Mesothelial cell of epicardium (in vitro differentiated cells): ENCODE data around the gene EME1. TPM values are rescaled to one million over a fixed set of nuclear protein-coding genes. Genes with fewer than 3 reads are reported as not detected.

ENCODE experiments used
- DNase-seq, 2 experiments: peaks; one replicate each; pipeline ENCODE4 v3.0.0; 2021; ENCODE audit warnings: low spot score in 2 of 2; ENCODE audit not compliant: unreplicated experiment in 2 of 2
- H3K27ac Mint-ChIP-seq: 2 replicates; pipeline ENCODE4 v1.8.0; 2021; ENCODE audit warnings: mixed read lengths
- H3K27me3 Mint-ChIP-seq: 2 replicates; pipeline ENCODE4 v1.8.0; 2021; ENCODE audit warnings: low read depth, mixed read lengths
- H3K36me3 Mint-ChIP-seq: 2 replicates; pipeline ENCODE4 v1.8.0; 2021; ENCODE audit warnings: mixed read lengths
- H3K4me1 Mint-ChIP-seq: 2 replicates; pipeline ENCODE4 v1.8.0; 2021; ENCODE audit warnings: mixed read lengths
- H3K4me3 Mint-ChIP-seq: 2 replicates; pipeline ENCODE4 v1.8.0; 2021; ENCODE audit warnings: mild to moderate bottlenecking, moderate library complexity, mixed read lengths
- H3K9me3 Mint-ChIP-seq: 2 replicates; pipeline ENCODE4 v1.8.0; 2021; ENCODE audit warnings: mixed read lengths
- total RNA-seq: library from RNA; stranded (reverse); gene quantifications from 3 replicates; pipeline ENCODE4 v1.2.1, GENCODE V29; 2021
- TF ChIP-seq, protein P1 (sequence below): fragments of 200-600 bp; sonication (generic); IDR thresholded peaks from one replicate; pipeline ENCODE4 v1.5.0; 2021; ENCODE audit warnings: antibody characterized with exemption; ENCODE audit not compliant: unreplicated experiment

Gene EME1
- total RNA-seq, 1 donor from 2014 or later: 11.6 TPM

DNA sequence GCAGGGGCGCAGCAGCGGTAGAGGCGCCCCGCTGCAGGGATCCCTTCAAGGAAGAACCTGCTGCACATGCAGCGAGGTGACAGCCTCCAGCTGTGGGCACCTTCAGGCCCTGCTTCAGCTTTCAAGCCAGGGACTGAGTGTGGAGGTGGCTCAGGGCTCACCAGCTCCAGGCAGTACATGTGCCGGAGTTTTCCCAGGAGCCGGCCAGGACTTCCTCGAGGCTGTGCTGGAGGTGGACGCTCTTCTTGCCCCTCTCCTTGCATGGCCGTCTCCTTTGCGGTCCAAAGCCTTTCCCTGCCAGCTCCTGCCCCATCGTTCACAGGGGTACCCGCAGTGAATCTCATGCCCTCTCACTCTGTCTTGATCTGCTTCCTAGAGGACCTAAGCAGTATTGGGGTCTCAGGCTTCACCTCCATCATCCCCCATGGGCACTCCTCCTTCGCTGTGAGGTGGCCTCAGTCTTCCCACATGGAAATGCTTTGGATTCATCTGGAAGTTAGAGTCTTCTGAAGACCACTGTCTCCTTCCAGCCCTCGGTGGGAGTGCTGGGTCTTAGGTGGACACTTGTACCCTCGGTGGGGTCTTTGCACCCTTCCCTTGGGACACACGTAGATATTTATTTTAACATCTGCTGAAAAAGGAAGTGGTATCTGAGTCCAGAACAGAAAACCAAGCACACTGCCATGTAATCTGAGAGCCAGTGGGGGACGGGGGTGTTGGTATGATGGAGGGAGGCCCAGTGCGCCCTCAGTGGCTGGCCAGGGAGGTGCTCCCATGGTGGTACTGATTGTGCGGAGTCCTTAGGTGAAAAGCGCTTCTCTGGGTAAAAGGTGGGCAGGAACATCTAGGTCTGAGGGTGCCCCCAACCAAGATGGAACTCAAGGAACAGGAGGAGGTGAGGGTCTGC, 20.1 kb upstream of the EME1 start:
- Mint-ChIP-seq H3K4me3 (no peak overlapping the region), H3K9me3 (no peaks in the 10 kb centered on the region), H3K36me3 (peaks cover 10% of the 10 kb centered on the region), H3K4me1 (peaks cover 8% of the 10 kb centered on the region), H3K27ac (no peak overlapping the region), H3K27me3 (no peaks in the 10 kb centered on the region)
- TF ChIP-seq, protein P1, sequence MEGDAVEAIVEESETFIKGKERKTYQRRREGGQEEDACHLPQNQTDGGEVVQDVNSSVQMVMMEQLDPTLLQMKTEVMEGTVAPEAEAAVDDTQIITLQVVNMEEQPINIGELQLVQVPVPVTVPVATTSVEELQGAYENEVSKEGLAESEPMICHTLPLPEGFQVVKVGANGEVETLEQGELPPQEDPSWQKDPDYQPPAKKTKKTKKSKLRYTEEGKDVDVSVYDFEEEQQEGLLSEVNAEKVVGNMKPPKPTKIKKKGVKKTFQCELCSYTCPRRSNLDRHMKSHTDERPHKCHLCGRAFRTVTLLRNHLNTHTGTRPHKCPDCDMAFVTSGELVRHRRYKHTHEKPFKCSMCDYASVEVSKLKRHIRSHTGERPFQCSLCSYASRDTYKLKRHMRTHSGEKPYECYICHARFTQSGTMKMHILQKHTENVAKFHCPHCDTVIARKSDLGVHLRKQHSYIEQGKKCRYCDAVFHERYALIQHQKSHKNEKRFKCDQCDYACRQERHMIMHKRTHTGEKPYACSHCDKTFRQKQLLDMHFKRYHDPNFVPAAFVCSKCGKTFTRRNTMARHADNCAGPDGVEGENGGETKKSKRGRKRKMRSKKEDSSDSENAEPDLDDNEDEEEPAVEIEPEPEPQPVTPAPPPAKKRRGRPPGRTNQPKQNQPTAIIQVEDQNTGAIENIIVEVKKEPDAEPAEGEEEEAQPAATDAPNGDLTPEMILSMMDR: no peak
- DNase-seq: no peak

DNA sequence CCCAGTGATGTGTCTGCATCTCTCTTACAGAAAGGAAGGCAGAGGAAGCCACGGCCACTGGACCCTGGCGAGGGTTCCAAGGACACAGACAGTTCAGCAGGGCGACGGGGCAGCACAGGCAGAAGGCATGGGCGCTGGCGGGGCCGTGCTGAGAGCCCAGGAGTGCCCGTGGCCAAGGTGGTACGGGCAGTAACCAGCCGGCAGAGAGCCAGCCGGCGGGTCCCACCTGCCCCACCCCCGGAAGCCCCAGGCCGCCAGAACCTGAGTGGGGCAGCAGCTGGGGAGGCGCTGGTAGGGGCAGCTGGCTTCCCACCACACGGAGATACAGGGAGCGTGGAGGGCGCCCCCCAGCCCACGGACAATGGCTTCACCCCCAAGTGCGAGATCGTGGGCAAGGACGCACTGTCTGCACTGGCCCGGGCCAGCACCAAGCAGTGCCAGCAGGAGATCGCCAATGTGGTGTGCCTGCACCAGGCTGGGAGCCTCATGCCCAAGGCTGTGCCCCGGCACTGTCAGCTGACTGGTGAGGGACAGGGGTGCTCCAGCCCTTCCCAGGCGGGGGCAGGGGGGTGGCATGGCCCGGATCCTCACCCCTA, 19.3 kb upstream of the EME1 start:
- peaks cover 10% of the 10 kb centered on the region for H3K36me3 Mint-ChIP-seq
- TF ChIP-seq, protein P1: no peak
- no peaks in the 10 kb centered on the region for H3K9me3 Mint-ChIP-seq
- DNase-seq: no peak
- H3K4me1 Mint-ChIP-seq: peaks cover 2% of the 10 kb centered on the region
- H3K27me3 Mint-ChIP-seq: no peaks in the 10 kb centered on the region
- no peak overlapping the region for H3K4me3 Mint-ChIP-seq
- H3K27ac Mint-ChIP-seq: no peak overlapping the region

- no peak for DNase-seq
- Mint-ChIP-seq H3K27ac (no peak overlapping the region), H3K27me3 (no peaks in the 10 kb centered on the region), H3K9me3 (no peaks in the 10 kb centered on the region), H3K4me1 (no peaks in the 10 kb centered on the region), H3K4me3 (no peak overlapping the region), H3K36me3 (peaks cover 12% of the 10 kb centered on the region)
- TF ChIP-seq, protein P1: no peak
Observed at GRCh38 chr17:50354198-50354597, 18.8 kb upstream of the EME1 start.

DNA sequence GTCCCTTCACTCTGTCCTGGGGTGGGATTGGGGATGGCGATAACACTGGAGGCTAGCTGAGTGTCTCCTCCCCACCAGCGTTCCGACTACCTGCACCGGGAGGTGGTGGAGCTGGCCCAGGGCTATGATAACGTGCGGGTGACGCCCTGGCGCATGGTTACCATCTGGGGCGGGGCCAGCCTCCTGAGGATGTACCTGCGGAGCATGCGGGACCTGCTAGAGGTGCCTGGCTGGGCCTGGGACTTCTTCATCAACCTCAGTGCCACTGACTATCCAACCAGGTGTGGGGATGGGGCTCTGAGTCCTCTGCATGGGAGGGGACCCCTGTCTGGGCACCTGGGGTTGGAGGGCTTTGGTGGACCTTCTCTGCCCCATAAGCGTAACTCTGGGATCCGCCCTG, 18.3 kb upstream of the EME1 start:
- peaks cover 12% of the 10 kb centered on the region for H3K36me3 Mint-ChIP-seq
- H3K9me3 Mint-ChIP-seq: no peaks in the 10 kb centered on the region
- DNase-seq: no peak
- H3K27ac Mint-ChIP-seq: no peak overlapping the region
- TF ChIP-seq, protein P1: no peak
- H3K4me3 Mint-ChIP-seq: no peak overlapping the region
- no peaks in the 10 kb centered on the region for H3K4me1 Mint-ChIP-seq
- H3K27me3 Mint-ChIP-seq: no peaks in the 10 kb centered on the region

- TF ChIP-seq, protein P1: no peak
- no peak overlapping the region for H3K4me3 Mint-ChIP-seq
- H3K27me3 Mint-ChIP-seq: no peaks in the 10 kb centered on the region
- DNase-seq: no peak
- H3K36me3 Mint-ChIP-seq: peaks cover 12% of the 10 kb centered on the region
- no peaks in the 10 kb centered on the region for H3K4me1 Mint-ChIP-seq
- H3K9me3 Mint-ChIP-seq: no peaks in the 10 kb centered on the region
- no peak overlapping the region for H3K27ac Mint-ChIP-seq
Observed at GRCh38 chr17:50355336-50355700, 17.7 kb upstream of the EME1 start.
